Gastrocnemius medialis (tissue), 4 donors: ENCODE data around the gene PAXX. TPM values are rescaled to one million over a fixed set of nuclear protein-coding genes. Genes with fewer than 3 reads are reported as not detected.
A peak's percentile ranks its signal among the peaks of the same experiment; 100 is the strongest.

Experiments used
- ATAC-seq, 2 donors: fragments of 150-250 bp; one replicate each; pipeline ENCODE4 v1.9.1; 2016
- DNase-seq, 2 donors: peaks; one replicate each; pipeline ENCODE4 v3.0.0-alpha.2; 2019
- H3K27ac ChIP-seq, 4 donors: fragments of 200-600 bp; sonication (generic); 1 replicate in 1 of 4; 2 replicates in 3 of 4; pipeline ENCODE4 v1.5.1; 2016 to 2018; ENCODE audit warnings: mild to moderate bottlenecking in 2 of 4, moderate library complexity in 1 of 4
- H3K27me3 ChIP-seq, 3 donors: fragments of 200-600 bp; sonication (generic) in 2 of 3; 1 replicate in 1 of 3; 2 replicates in 2 of 3; pipeline versions ENCODE4 v1.5.1 to v1.6.0; 2016 to 2019; ENCODE audit warnings: mild to moderate bottlenecking in 1 of 3, moderate library complexity in 1 of 3
- H3K36me3 ChIP-seq, 2 donors: fragments of 200-600 bp; sonication (generic) in 1 of 2; one replicate each; pipeline ENCODE4 v1.5.1; 2017 to 2018
- H3K4me1 ChIP-seq, 2 donors: fragments of 200-600 bp; sonication (generic) in 1 of 2; one replicate each; pipeline ENCODE4 v1.5.1; 2016 to 2017; ENCODE audit warnings: mild to moderate bottlenecking in 2 of 2
- H3K4me3 ChIP-seq, 4 donors: fragments of 200-600 bp; sonication (generic) in 3 of 4; 1 replicate in 1 of 4; 2 replicates in 3 of 4; pipeline ENCODE4 v1.5.1; 2016 to 2019; ENCODE audit warnings: mild to moderate bottlenecking in 2 of 4
- H3K9me3 ChIP-seq, 3 donors: fragments of 200-600 bp; sonication (generic) in 2 of 3; 1 replicate in 1 of 3; 2 replicates in 2 of 3; pipeline ENCODE4 v1.5.1; 2016 to 2019
- CTCF ChIP-seq, 5 experiments: fragments of 450-650 bp in 3 of 5; fragments of 200-600 bp in 2 of 5; sonication (generic) in 2 of 5; IDR thresholded peaks in 4 of 5; conservative IDR thresholded peaks in 1 of 5; 1 replicate in 4 of 5; 2 replicates in 1 of 5; pipeline ENCODE4 v1.5.1; 2016 to 2019; ENCODE audit warnings: antibody characterized with exemption in 5 of 5, mild to moderate bottlenecking in 3 of 5, moderate library complexity in 3 of 5
- POLR2A ChIP-seq, 2 donors: fragments of 450-650 bp; IDR thresholded peaks; one replicate each; pipeline ENCODE4 v1.6.1; 2017; ENCODE audit warnings: antibody characterized with exemption in 2 of 2, mild to moderate bottlenecking in 2 of 2, moderate library complexity in 2 of 2
- in situ Hi-C, 4 donors: fragments of 200-750 bp; cut with MboI; loops; one replicate each; pipeline versions ENCODE4 v1.15.0 to v1.8.0; 2017; ENCODE audit warnings: low sequenced_read_pairs in 4 of 4
- intact Hi-C: fragments of 100-400 bp; cut with DNase I; formaldehyde crosslinking; loops from one replicate; pipeline ENCODE4 v1.15.1; 2023; ENCODE audit warnings: low total_unique reads
- total RNA-seq, 4 donors: library from RNA; depleted of rRNA; stranded (reverse); fragments of >200 nt; gene quantifications; one replicate each; pipeline versions ENCODE4 v1.1.0 to v1.2.3, GENCODE V29; 2016

Gene PAXX, protein sequence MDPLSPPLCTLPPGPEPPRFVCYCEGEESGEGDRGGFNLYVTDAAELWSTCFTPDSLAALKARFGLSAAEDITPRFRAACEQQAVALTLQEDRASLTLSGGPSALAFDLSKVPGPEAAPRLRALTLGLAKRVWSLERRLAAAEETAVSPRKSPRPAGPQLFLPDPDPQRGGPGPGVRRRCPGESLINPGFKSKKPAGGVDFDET
- total RNA-seq = 10 to 100 TPM; 10.8 to 15.6 (median 14.6) TPM

- Histone ChIP-seq H3K27me3 (peaks cover 14 to 19% (median 18%) of the 10 kb centered on the region in 3 donors), H3K4me1 (peaks cover 6 to 12% of the 10 kb centered on the region in 2 donors), H3K9me3 (no peaks in the 10 kb centered on the region), H3K27ac (peak within 1 kb of the TSS; percentile 58 to 86 (median 80)), H3K36me3 (peaks cover 0 to 7% of the 10 kb centered on the region in 2 donors), H3K4me3 (peak within 1 kb of the TSS; percentile 65 to 95 (median 82))
- in situ Hi-C loops = no loop called here
- TF ChIP-seq POLR2A (IDR thresholded peaks at IDR 0.05) (peak in 1 of 2 donors; percentile 40), CTCF (IDR thresholded peaks at IDR 0.05 in 4 of 5, conservative IDR thresholded peaks at IDR 0.05 in 1 of 5) (no peak)
- intact Hi-C loops = loop anchor here (1.0 to 5.0 kb wide), 4 partner anchors 14 to 145 kb away; partner anchors contain the start of genes PHPT1 and TRAF2
- DNase-seq (peak; percentile 85 to 88), ATAC-seq (peak; percentile 90 to 94)
Measured at GRCh38 chr9:136991993-136992818, at the start of gene PAXX. Gene PAXX (plus strand): TSS chr9:136992422. CDS start chr9:136992444, 22 bp downstream.

- H3K9me3 ChIP-seq = no peaks in the 10 kb centered on the region
- peaks cover 0 to 28% of the 10 kb centered on the region in 2 donors for H3K36me3 ChIP-seq
- DNase-seq = no peak
- no peak for ATAC-seq
- in situ Hi-C loops = loop anchor here in 2 of 4 donors (10.0 to 25.0 kb wide), 2 partner anchors 92 to 156 kb away; partner anchors contain the start of genes CCDC183 (in 1 of the 2), FUT7 (in 1 of the 2) and TMEM141 (in 1 of the 2)
- H3K27ac ChIP-seq = peak overlapping the region; percentile 92 to 97 (median 96)
- no peaks in the 10 kb centered on the region for H3K27me3 ChIP-seq
- H3K4me1 ChIP-seq = peaks cover 29 to 57% of the 10 kb centered on the region in 2 donors
- intact Hi-C loops = loop anchor here (5.0 kb wide), 2 partner anchors 56 to 256 kb away; partner anchors contain the start of genes AGPAT2 and TRAF2
- TF ChIP-seq POLR2A (IDR thresholded peaks at IDR 0.05) (no peak), CTCF (IDR thresholded peaks at IDR 0.05 in 4 of 5, conservative IDR thresholded peaks at IDR 0.05 in 1 of 5) (no peak)
- peak overlapping the region; percentile 79 to 96 (median 92) for H3K4me3 ChIP-seq
Measured at GRCh38 chr9:136942881-136943230, 49.4 kb upstream of the PAXX start.

DNA sequence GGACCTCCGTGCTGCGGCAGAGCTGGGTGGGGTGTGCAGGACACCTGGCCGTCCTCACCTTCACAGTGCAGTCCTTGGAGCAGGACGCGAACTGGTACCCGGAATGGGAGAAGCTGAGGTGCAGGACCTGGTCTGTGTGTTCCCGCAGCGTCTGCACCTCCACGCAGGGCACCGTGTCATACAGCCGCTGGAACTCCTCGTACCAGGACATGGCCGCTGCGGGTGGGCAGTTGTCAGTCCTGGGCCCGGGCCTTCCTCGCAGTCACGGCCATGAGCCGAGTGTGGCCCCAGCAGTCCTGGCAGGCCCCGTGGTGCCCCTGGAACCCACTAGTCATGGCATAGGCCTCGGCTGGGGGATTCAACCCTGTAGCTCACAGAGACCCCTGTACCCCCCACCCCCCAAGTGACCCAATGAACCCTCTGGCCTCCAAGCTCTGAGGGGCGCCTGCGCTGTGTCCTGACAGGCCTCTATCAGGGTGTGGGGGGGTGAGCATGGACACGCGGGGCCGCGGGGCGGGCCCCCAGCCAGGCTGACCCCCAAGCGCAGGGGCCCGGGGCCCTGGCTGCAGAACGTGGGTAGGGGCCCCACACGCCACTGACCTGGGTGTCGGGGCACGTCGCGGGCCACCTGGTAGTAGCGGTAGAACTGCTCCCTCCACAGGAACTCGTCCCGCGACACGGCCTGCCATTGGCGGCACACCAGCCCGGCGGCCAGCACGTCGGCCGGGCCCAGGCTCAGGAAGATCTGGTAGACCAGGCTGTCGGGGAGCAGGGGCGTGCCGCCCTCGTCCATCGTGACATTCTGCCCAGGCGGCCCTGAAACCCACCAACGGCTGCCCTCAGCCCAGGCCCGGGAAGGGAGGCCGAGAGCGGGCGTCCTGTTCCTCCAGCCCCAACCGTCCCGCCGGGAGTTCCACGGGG, 48.7 kb upstream of the PAXX start:
- in situ Hi-C loops = loop anchor here in 2 of 4 donors (10.0 to 25.0 kb wide), 2 partner anchors 91 to 156 kb away; partner anchors contain the start of genes CCDC183 (in 1 of the 2), FUT7 (in 1 of the 2) and TMEM141 (in 1 of the 2)
- intact Hi-C loops = loop anchor here (1.0 to 5.0 kb wide), 6 partner anchors 56 to 256 kb away; partner anchors contain the start of genes ABCA2, AGPAT2, PHPT1 and RABL6
- ATAC-seq (peak in 1 of 2 donors; percentile 15), DNase-seq (peak in 1 of 2 donors; percentile 48)
- Histone ChIP-seq H3K36me3 (peaks cover 0 to 28% of the 10 kb centered on the region in 2 donors), H3K27ac (peak overlapping the region; percentile 92 to 97 (median 96)), H3K27me3 (no peaks in the 10 kb centered on the region), H3K4me3 (peak overlapping the region; percentile 79 to 96 (median 92)), H3K9me3 (no peaks in the 10 kb centered on the region), H3K4me1 (peaks cover 29 to 57% of the 10 kb centered on the region in 2 donors)
- TF ChIP-seq CTCF (IDR thresholded peaks at IDR 0.05 in 4 of 5, conservative IDR thresholded peaks at IDR 0.05 in 1 of 5) (no peak), POLR2A (IDR thresholded peaks at IDR 0.05) (no peak)

- peaks cover 0 to 28% of the 10 kb centered on the region in 2 donors for H3K36me3 ChIP-seq
- TF ChIP-seq CTCF (IDR thresholded peaks at IDR 0.05 in 4 of 5, conservative IDR thresholded peaks at IDR 0.05 in 1 of 5) (no peak), POLR2A (IDR thresholded peaks at IDR 0.05) (no peak)
- intact Hi-C loops = loop anchor here (1.0 to 5.0 kb wide), 6 partner anchors 57 to 257 kb away; partner anchors contain the start of genes ABCA2, AGPAT2, PHPT1 and RABL6
- H3K4me3 ChIP-seq = peak overlapping the region; percentile 79 to 96 (median 92)
- in situ Hi-C loops = loop anchor here in 2 of 4 donors (10.0 to 25.0 kb wide), 2 partner anchors 91 to 157 kb away; partner anchors contain the start of genes CCDC183 (in 1 of the 2), FUT7 (in 1 of the 2) and TMEM141 (in 1 of the 2)
- H3K27ac ChIP-seq = peak overlapping the region; percentile 92 to 97 (median 96)
- DNase-seq (no peak), ATAC-seq (peak; percentile 22 to 26)
- no peaks in the 10 kb centered on the region for H3K9me3 ChIP-seq
- H3K27me3 ChIP-seq = no peaks in the 10 kb centered on the region
- H3K4me1 ChIP-seq = peaks cover 29 to 60% of the 10 kb centered on the region in 2 donors
Measured at GRCh38 chr9:136944212-136944518, 48.1 kb upstream of the PAXX start.
